Neural progenitor cell (in vitro differentiated cells): Measurements from ENCODE around the gene HEATR5A.

ENCODE experiments used
- CTCF ChIP-seq: fragments of 200-600 bp; sonication (generic); IDR thresholded peaks from 2 replicates; pipeline ENCODE4 v1.5.1; 2017; ENCODE audit warnings: antibody characterized with exemption, mild to moderate bottlenecking
- EZH2 ChIP-seq: fragments of 200-600 bp; sonication (generic); IDR thresholded peaks from 2 replicates; pipeline ENCODE4 v1.6.1; 2017; ENCODE audit warnings: antibody characterized with exemption, mild to moderate bottlenecking, moderate library complexity

GRCh38 chr14:31275731-31276130 is 144.6 kb downstream of the HEATR5A start:
- TF ChIP-seq CTCF (no peak), EZH2 (no peak)
